ENCODE data around the gene KPNA3.

DNA sequence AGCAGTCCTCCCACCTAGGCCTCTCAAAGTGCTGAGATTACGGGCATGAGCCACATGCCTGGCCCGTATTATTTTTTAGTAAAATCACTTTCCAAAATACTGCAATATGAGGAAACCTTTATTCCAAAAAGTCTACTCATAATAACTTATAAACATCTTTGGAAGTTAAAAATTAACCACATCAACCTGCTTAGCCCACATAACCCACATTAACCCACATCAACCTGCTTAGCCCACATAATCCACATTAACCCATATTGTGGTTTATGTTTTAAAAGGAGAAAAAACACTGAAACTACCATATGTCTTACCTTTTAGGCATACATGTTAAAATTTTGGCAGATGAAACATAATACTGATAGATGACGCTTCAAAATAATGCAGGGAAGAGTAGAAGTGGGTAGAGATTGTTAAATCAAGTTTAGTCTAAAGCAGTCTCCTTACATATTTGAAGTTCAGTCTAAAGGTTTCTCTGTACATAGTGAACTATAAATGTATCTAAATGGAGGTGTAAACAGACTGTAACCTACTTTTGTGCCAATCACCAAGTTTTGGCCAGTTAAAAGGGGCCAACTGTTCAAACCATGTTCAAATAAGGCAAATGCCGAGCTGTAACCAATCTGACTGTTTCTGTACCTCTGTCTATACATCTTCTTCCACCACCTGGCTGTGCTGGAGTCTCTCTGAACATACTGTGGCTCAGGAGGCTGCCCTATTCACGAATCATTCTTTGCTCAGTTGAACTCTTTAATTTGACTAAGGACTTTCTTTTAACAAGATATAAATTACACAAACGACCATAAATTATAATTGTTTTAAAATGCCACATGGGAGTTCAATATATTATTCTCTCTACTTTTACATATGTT, 14.5 kb downstream of the KPNA3 start:
- TF ChIP-seq, protein P1, sequence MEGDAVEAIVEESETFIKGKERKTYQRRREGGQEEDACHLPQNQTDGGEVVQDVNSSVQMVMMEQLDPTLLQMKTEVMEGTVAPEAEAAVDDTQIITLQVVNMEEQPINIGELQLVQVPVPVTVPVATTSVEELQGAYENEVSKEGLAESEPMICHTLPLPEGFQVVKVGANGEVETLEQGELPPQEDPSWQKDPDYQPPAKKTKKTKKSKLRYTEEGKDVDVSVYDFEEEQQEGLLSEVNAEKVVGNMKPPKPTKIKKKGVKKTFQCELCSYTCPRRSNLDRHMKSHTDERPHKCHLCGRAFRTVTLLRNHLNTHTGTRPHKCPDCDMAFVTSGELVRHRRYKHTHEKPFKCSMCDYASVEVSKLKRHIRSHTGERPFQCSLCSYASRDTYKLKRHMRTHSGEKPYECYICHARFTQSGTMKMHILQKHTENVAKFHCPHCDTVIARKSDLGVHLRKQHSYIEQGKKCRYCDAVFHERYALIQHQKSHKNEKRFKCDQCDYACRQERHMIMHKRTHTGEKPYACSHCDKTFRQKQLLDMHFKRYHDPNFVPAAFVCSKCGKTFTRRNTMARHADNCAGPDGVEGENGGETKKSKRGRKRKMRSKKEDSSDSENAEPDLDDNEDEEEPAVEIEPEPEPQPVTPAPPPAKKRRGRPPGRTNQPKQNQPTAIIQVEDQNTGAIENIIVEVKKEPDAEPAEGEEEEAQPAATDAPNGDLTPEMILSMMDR (IDR thresholded peaks at IDR 0.05): no peak
- TF ChIP-seq EP300 (IDR thresholded peaks at IDR 0.05) (no peak), POLR2AphosphoS5 (IDR thresholded peaks at IDR 0.05) (no peak), POLR2A (IDR thresholded peaks at IDR 0.05; ENCODE audit: low read depth) (no peak)

All from esophagus muscularis mucosa (tissue), 4 donors.